Lung (tissue), 12 donors: ENCODE data around the gene SHISA8. TPM values are rescaled to one million over a fixed set of nuclear protein-coding genes. Genes with fewer than 3 reads are reported as not detected.

ENCODE experiments used
- ATAC-seq: fragments of 200-7000 bp; cut with Tn5 transposase; one replicate; pipeline ENCODE4 v1.9.1; 2020; ENCODE audit warnings: moderate number of reproducible peaks; ENCODE audit not compliant: insufficient read depth, low FRiP score
- DNase-seq, 3 donors: peaks; one replicate each; pipeline ENCODE4 v3.0.0-alpha.2; 2013 to 2017
- H3K27ac ChIP-seq, 2 donors: one replicate each; pipeline ENCODE4 v1.5.1; 2013; ENCODE audit warnings: mild to moderate bottlenecking in 2 of 2, moderate library complexity in 2 of 2, control low read depth in 1 of 2, inconsistent platforms in 1 of 2, low read depth in 1 of 2, low read length in 1 of 2
- H3K27me3 ChIP-seq, 3 donors: one replicate each; pipeline ENCODE4 v1.5.1; 2013; ENCODE audit warnings: low read length in 2 of 3; ENCODE audit not compliant: control insufficient read depth in 3 of 3, insufficient read depth in 3 of 3
- H3K36me3 ChIP-seq, 4 donors: one replicate each; pipeline ENCODE4 v1.5.1; 2013; ENCODE audit warnings: low read length in 4 of 4, mild to moderate bottlenecking in 1 of 4, moderate library complexity in 1 of 4; ENCODE audit not compliant: control insufficient read depth in 4 of 4, insufficient read depth in 4 of 4
- H3K4me1 ChIP-seq, 5 donors: one replicate each; pipeline ENCODE4 v1.5.1; 2013; ENCODE audit warnings: low read length in 5 of 5, mild to moderate bottlenecking in 2 of 5, moderate library complexity in 1 of 5; ENCODE audit not compliant: control insufficient read depth in 5 of 5, insufficient read depth in 5 of 5
- H3K4me3 ChIP-seq: one replicate; pipeline ENCODE4 v1.5.1; 2013; ENCODE audit warnings: mild to moderate bottlenecking, control low read depth, moderate library complexity
- H3K9ac ChIP-seq, 2 donors: one replicate each; pipeline ENCODE4 v1.5.1; 2013; ENCODE audit warnings: low read length in 2 of 2, control low read depth in 1 of 2; ENCODE audit not compliant: insufficient read depth in 1 of 2
- H3K9me3 ChIP-seq, 4 donors: one replicate each; pipeline ENCODE4 v1.5.1; 2013; ENCODE audit warnings: low read length in 3 of 4, mild to moderate bottlenecking in 1 of 4, moderate library complexity in 1 of 4; ENCODE audit not compliant: control insufficient read depth in 4 of 4, insufficient read depth in 3 of 4
- WGBS, 2 donors: extraction: QIAGEN DNeasy Blood & Tissue Kit; methylation state at CpG; one replicate each; pipeline ENCODE4 v1.1.7; 2013; 5-methylcytosine and 5-hydroxymethylcytosine counted together
- polyA plus RNA-seq, 2 donors: library from polyadenylated mRNA; stranded (reverse); fragments of 200-250 nt; gene quantifications; one replicate each; pipeline ENCODE4 v1.2.1, GENCODE V29; 2013
- total RNA-seq, 2 donors: library from RNA; depleted of rRNA in 1 of 2; stranded (reverse); fragments of >200 nt in 1 of 2; gene quantifications; one replicate each; pipeline ENCODE4 v1.2.1, GENCODE V29; 2014 to 2021
- TF ChIP-seq, protein P1 (sequence below): IDR thresholded peaks from 2 replicates; pipeline ENCODE4 v1.5.1; 2012; ENCODE audit warnings: mild to moderate bottlenecking; ENCODE audit errors: control extremely low read depth, extremely low read depth
- donor health status: control.
- donor health status: control.
- donor health status: Bipolar disorder and iron deficiency.
- donor health status: healthy.
- donor health status: DM: yes; HTN: yes; CAD: no.

Gene SHISA8
- total and polyA plus RNA-seq, 4 donors = 0.02 to 0.34 TPM; not detected in 2

- H3K27me3 ChIP-seq = no peaks in the 10 kb centered on the region
- TF ChIP-seq, protein P1, sequence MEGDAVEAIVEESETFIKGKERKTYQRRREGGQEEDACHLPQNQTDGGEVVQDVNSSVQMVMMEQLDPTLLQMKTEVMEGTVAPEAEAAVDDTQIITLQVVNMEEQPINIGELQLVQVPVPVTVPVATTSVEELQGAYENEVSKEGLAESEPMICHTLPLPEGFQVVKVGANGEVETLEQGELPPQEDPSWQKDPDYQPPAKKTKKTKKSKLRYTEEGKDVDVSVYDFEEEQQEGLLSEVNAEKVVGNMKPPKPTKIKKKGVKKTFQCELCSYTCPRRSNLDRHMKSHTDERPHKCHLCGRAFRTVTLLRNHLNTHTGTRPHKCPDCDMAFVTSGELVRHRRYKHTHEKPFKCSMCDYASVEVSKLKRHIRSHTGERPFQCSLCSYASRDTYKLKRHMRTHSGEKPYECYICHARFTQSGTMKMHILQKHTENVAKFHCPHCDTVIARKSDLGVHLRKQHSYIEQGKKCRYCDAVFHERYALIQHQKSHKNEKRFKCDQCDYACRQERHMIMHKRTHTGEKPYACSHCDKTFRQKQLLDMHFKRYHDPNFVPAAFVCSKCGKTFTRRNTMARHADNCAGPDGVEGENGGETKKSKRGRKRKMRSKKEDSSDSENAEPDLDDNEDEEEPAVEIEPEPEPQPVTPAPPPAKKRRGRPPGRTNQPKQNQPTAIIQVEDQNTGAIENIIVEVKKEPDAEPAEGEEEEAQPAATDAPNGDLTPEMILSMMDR = no peak
- ATAC-seq (no peak), DNase-seq (no peak)
- no peak overlapping the region for H3K4me3 ChIP-seq
- H3K27ac ChIP-seq = no peak overlapping the region
- H3K36me3 ChIP-seq = no peaks in the 10 kb centered on the region
- WGBS, 2 donors = 85 to 92% methylated on average over 3 to 4 of the region's 4 CpGs
- H3K9ac ChIP-seq = no peak overlapping the region
- no peaks in the 10 kb centered on the region for H3K9me3 ChIP-seq
- peaks cover 0 to 2% (median 0%) of the 10 kb centered on the region in 5 donors for H3K4me1 ChIP-seq
These were observed 20.1 kb upstream of the SHISA8 start for GRCh38 chr22:41935015-41935351.

GRCh38 chr22:41934284-41935014 is 19.6 kb upstream of the SHISA8 start:
- Histone ChIP-seq H3K27me3 (no peaks in the 10 kb centered on the region), H3K9ac (no peak overlapping the region), H3K27ac (no peak overlapping the region), H3K4me3 (no peak overlapping the region), H3K4me1 (peaks cover 0 to 2% (median 0%) of the 10 kb centered on the region in 5 donors), H3K9me3 (no peaks in the 10 kb centered on the region), H3K36me3 (no peaks in the 10 kb centered on the region)
- TF ChIP-seq, protein P1 = no peak
- WGBS, 2 donors = 95 to 96% methylated on average over 17 of the region's 17 CpGs
- no peak for ATAC-seq
- DNase-seq = no peak

GRCh38 chr22:41933411-41934177 is 18.7 kb upstream of the SHISA8 start:
- ATAC-seq = no peak
- TF ChIP-seq, protein P1 = no peak
- Histone ChIP-seq H3K9me3 (no peaks in the 10 kb centered on the region), H3K27ac (no peak overlapping the region), H3K4me3 (no peak overlapping the region), H3K9ac (no peak overlapping the region), H3K27me3 (no peaks in the 10 kb centered on the region), H3K4me1 (no peaks in the 10 kb centered on the region), H3K36me3 (no peaks in the 10 kb centered on the region)
- WGBS, 2 donors = 68 to 77% methylated on average over 16 of the region's 16 CpGs
- DNase-seq = no peak
